Muscle layer of colon (tissue), 2 donors: ENCODE measurements around the gene TMEM114.

ENCODE experiments used
- H3K27ac ChIP-seq: one replicate; pipeline ENCODE4 v1.7.0; 2013; ENCODE audit warnings: low read depth, mild to moderate bottlenecking, low read length, moderate library complexity
- H3K27me3 ChIP-seq, 2 donors: one replicate each; pipeline ENCODE4 v1.7.0; 2013; ENCODE audit warnings: low read length in 2 of 2, mild to moderate bottlenecking in 2 of 2; ENCODE audit not compliant: insufficient read depth in 2 of 2, control insufficient read depth in 1 of 2
- H3K36me3 ChIP-seq: one replicate; pipeline ENCODE4 v1.7.0; 2013; ENCODE audit warnings: mild to moderate bottlenecking, low read length; ENCODE audit not compliant: insufficient read depth
- H3K4me1 ChIP-seq: one replicate; pipeline ENCODE4 v1.7.0; 2013; ENCODE audit warnings: mild to moderate bottlenecking, low read length; ENCODE audit not compliant: insufficient read depth
- H3K4me3 ChIP-seq, 2 donors: one replicate each; pipeline ENCODE4 v1.7.0; 2013; ENCODE audit warnings: low read length in 2 of 2, low read depth in 1 of 2, mild to moderate bottlenecking in 1 of 2, moderate library complexity in 1 of 2
- H3K9ac ChIP-seq: one replicate; pipeline ENCODE4 v1.7.0; 2013; ENCODE audit warnings: low read length
- H3K9me3 ChIP-seq: one replicate; pipeline ENCODE4 v1.7.0; 2013; ENCODE audit warnings: mild to moderate bottlenecking, low read length
- donor health status: abdominal sarcoma.
- donor health status: Adenocarcinoma of cecum.

Gene TMEM114

DNA sequence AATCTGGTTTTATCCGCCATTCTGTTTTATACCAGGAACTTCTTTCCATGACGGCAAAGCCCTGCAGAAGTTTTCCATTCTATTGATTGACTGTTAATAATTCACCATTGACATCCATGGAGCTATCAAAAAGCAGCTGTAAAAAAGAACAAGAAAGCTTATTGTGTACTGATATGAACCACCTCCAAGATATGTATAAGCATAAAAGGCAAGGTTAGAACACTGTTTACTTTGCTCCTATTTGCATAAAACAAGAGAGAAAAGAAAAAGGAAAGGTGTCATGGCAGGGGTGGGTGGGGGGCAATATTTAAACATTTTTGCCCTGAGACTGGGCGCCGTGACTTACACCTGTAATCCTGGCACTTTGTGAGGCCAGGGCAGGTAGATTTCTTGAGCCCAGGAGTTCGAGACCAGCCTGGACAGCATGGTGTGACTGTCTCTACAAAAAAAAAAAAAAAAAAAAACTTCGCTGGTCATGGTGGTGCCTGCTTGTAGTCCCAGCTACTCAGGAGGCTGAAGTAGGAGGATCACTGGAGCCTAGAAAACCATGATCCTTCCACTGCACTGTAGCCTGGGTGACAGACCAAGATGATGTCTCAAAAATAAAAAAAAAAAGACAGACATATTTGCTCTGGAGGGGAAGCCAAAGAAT, 52.5 kb downstream of the TMEM114 start:
- Histone ChIP-seq H3K27ac (no peak overlapping the region), H3K27me3 (peaks cover 0 to 4% of the 10 kb centered on the region in 2 donors), H3K9ac (no peak overlapping the region), H3K9me3 (no peaks in the 10 kb centered on the region), H3K4me1 (no peaks in the 10 kb centered on the region), H3K36me3 (no peaks in the 10 kb centered on the region), H3K4me3 (no peak overlapping the region)

DNA sequence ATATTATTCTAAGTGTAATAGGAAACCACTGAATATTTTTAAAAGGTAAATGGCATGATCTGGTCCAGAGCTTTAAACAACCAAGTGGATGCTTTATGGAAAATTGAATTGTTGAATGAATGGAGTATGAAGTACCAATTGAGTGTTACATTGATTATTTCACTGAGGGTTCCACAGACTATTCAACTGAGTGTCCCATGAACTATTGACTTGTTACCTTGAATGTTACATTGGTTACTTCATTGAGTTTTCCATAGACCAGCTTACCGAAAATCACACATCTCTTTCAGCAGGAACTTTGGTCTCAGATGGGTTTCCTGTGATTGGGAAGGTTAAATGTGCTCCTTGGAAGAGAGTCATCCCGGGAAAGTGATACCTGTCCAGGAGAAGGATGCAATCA, 56.8 kb downstream of the TMEM114 start:
- H3K27ac ChIP-seq = no peak overlapping the region
- H3K4me3 ChIP-seq = no peak overlapping the region
- H3K36me3 ChIP-seq = no peaks in the 10 kb centered on the region
- no peak overlapping the region for H3K9ac ChIP-seq
- H3K4me1 ChIP-seq = no peaks in the 10 kb centered on the region
- no peaks in the 10 kb centered on the region for H3K9me3 ChIP-seq
- no peaks in the 10 kb centered on the region for H3K27me3 ChIP-seq

DNA sequence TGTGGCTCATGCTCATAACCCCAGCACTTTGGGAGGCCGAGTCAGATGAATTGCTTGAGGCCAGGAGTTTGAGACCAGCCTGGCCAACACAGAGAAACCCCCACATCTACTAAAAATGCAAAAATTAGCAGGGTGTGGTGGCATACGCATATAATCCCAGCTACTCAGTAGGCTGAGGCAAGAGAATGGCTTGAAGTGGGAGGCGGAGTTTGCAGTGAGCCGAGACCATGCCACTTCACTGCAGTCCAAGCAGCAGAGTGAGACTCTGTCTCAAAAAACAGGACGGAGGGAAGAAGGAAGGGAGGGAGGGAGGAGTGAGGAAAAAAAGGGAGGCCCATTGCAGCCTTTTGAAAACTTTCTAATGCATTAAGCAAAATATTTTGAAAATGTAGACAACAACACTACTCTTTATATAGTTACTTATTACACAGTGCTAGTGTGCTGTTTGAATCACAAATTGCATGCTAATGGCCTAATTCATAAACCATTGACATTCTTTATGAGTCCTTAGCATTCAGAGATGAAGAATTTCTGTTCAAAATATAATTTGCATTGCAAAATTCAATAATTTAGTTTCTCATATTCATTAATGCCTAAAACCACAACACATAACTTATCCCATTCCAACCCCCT, 59.4 kb downstream of the TMEM114 start:
- H3K9me3 ChIP-seq = no peaks in the 10 kb centered on the region
- no peak overlapping the region for H3K27ac ChIP-seq
- no peak overlapping the region for H3K4me3 ChIP-seq
- no peak overlapping the region for H3K9ac ChIP-seq
- no peaks in the 10 kb centered on the region for H3K36me3 ChIP-seq
- no peaks in the 10 kb centered on the region for H3K4me1 ChIP-seq
- no peaks in the 10 kb centered on the region for H3K27me3 ChIP-seq

DNA sequence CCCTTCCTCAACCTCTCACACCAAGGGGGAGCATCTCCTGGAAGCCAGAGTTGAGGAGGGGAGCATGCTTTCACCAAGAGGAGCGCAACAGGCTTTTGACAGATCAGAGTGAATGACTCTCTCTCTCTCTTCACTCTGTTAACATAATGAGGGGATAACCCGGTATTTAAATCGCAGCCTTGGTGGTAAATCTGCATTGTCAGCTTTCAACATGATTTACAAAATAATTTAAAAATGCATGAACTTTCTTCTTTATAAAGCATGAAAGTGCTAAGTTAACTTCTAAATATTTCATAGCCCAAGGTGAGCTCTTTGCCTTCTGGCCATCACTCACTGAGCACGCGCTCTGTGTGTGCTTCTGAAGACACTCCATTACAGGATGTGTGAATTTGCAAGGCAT, 61.8 kb downstream of the TMEM114 start:
- Histone ChIP-seq H3K27ac (no peak overlapping the region), H3K9me3 (no peaks in the 10 kb centered on the region), H3K27me3 (no peaks in the 10 kb centered on the region), H3K4me1 (no peaks in the 10 kb centered on the region), H3K36me3 (no peaks in the 10 kb centered on the region), H3K4me3 (no peak overlapping the region), H3K9ac (no peak overlapping the region)

DNA sequence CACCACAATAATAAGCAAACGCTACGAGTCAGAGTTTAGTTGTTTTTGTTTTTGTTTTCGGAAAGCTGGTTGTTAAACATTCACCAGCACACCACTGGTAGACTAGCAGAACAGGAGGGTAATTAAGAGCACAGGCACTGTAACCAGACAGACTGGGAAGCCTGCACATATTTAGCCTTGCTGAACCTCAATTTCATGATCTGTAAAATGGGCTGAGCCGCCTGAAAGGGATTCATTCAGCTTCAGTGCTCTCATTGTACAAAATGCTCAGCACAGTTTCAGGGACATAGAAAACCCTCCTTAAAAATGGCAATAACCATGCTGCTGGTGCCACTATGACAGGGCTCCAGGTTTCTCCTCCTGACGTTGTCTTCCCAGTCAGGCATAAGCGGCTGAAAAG, 66.4 kb downstream of the TMEM114 start:
- no peak overlapping the region for H3K9ac ChIP-seq
- no peaks in the 10 kb centered on the region for H3K36me3 ChIP-seq
- H3K9me3 ChIP-seq = no peaks in the 10 kb centered on the region
- no peak overlapping the region for H3K4me3 ChIP-seq
- H3K27me3 ChIP-seq = no peaks in the 10 kb centered on the region
- H3K4me1 ChIP-seq = no peaks in the 10 kb centered on the region
- H3K27ac ChIP-seq = no peak overlapping the region

DNA sequence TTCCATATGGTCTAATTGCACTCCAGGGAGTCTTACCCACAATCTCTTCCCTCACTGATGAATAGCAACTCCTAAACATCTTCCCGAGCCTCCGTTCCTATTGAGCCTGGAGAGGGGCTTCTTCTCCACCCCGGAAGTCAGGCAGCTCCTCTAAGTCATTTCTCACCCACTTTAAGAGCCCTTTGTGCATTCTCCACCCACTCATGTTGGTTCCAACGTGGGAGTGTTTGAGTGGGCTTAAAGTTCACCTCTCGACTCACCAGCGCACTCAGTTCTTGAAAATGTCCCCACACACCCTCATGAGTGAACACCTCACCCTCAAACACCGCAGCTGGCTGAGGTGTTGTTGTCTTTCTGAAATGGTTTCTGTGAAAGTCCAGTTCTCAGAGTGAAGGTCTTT, 67.6 kb downstream of the TMEM114 start:
- no peaks in the 10 kb centered on the region for H3K4me1 ChIP-seq
- no peaks in the 10 kb centered on the region for H3K9me3 ChIP-seq
- no peaks in the 10 kb centered on the region for H3K36me3 ChIP-seq
- H3K9ac ChIP-seq = no peak overlapping the region
- H3K4me3 ChIP-seq = no peak overlapping the region
- no peaks in the 10 kb centered on the region for H3K27me3 ChIP-seq
- H3K27ac ChIP-seq = no peak overlapping the region

DNA sequence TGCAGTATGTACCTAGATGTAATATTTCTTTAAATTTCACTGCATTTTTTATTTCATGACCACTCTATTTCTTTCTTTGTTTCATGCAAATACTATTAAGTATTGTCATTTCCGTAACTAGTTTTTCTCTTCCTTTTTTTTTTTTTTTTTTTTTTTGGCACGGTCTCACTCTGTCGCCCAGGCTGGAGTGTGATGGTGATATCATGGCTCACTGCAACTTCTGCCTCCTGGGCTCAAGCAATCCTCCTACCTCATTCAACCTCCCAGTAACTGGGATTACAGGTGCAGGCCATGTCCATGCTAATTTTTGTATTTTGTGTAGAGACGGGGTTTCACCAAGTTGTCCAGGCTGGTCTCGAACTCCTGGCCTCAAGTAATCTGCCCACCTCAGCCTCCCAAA, 70.7 kb downstream of the TMEM114 start:
- Histone ChIP-seq H3K27me3 (no peaks in the 10 kb centered on the region), H3K9ac (no peak overlapping the region), H3K4me3 (no peak overlapping the region), H3K36me3 (no peaks in the 10 kb centered on the region), H3K9me3 (no peaks in the 10 kb centered on the region), H3K4me1 (no peaks in the 10 kb centered on the region), H3K27ac (no peak overlapping the region)
